Body of pancreas (tissue), 4 donors: ENCODE results near the gene GPR37L1.

Source experiments
- CTCF ChIP-seq, 7 experiments: fragments of 450-650 bp in 4 of 7; fragments of 200-600 bp in 3 of 7; sonication (generic) in 3 of 7; IDR thresholded peaks; one replicate each; pipeline ENCODE4 v1.5.1; 2016 to 2019; ENCODE audit warnings: antibody characterized with exemption in 7 of 7
- POLR2A ChIP-seq, 3 donors: fragments of 450-650 bp; IDR thresholded peaks; one replicate each; pipeline ENCODE4 v1.6.1; 2016; ENCODE audit warnings: antibody characterized with exemption in 3 of 3, mild to moderate bottlenecking in 2 of 3

GRCh38 chr1:202076050-202076511 is 46.6 kb upstream of the GPR37L1 start:
- TF ChIP-seq CTCF (IDR thresholded peaks at IDR 0.05), result no peak
- TF ChIP-seq POLR2A (IDR thresholded peaks at IDR 0.05), result no peak
